Liver (tissue), 9 donors: Measurements from ENCODE around the gene RASGRP2. TPM values are rescaled to one million over a fixed set of nuclear protein-coding genes. Genes with fewer than 3 reads are reported as not detected.

Source experiments
- DNase-seq: peaks from one replicate; pipeline ENCODE4 v3.0.0-alpha.2; 2017; ENCODE audit warnings: low spot score
- H3K27ac ChIP-seq, 2 donors: one replicate each; pipeline ENCODE4 v1.7.0; 2013; ENCODE audit warnings: inconsistent platforms in 2 of 2, low read length in 2 of 2, control low read depth in 1 of 2, low read depth in 1 of 2, mild to moderate bottlenecking in 1 of 2
- H3K27me3 ChIP-seq, 4 donors: one replicate each; pipeline versions ENCODE4 v1.6.1 to v1.7.0; 2013; ENCODE audit warnings: low read length in 3 of 4, inconsistent platforms in 1 of 4, mild to moderate bottlenecking in 1 of 4, moderate library complexity in 1 of 4; ENCODE audit not compliant: control insufficient read depth in 4 of 4, insufficient read depth in 4 of 4
- H3K36me3 ChIP-seq, 4 donors: one replicate each; pipeline versions ENCODE4 v1.6.1 to v1.7.0; 2013; ENCODE audit warnings: low read length in 3 of 4, mild to moderate bottlenecking in 3 of 4, low read depth in 1 of 4, moderate library complexity in 1 of 4; ENCODE audit not compliant: control insufficient read depth in 4 of 4, insufficient read depth in 3 of 4
- H3K4me1 ChIP-seq, 4 donors: one replicate each; pipeline versions ENCODE4 v1.6.1 to v1.7.0; 2013; ENCODE audit warnings: low read length in 3 of 4, mild to moderate bottlenecking in 3 of 4, moderate library complexity in 1 of 4; ENCODE audit not compliant: control insufficient read depth in 4 of 4, insufficient read depth in 4 of 4
- H3K4me3 ChIP-seq, 3 donors: one replicate each; pipeline versions ENCODE4 v1.6.1 to v1.7.0; 2013; ENCODE audit warnings: low read length in 3 of 3, control low read depth in 1 of 3, low read depth in 1 of 3, mild to moderate bottlenecking in 1 of 3
- H3K9ac ChIP-seq, 2 donors: one replicate each; pipeline ENCODE4 v1.7.0; 2013; ENCODE audit warnings: low read length in 2 of 2, mild to moderate bottlenecking in 2 of 2, moderate library complexity in 2 of 2, control low read depth in 1 of 2, low read depth in 1 of 2
- H3K9me3 ChIP-seq, 4 donors: one replicate each; pipeline versions ENCODE4 v1.6.1 to v1.7.0; 2013; ENCODE audit warnings: low read length in 3 of 4; ENCODE audit not compliant: control insufficient read depth in 4 of 4
- ATF3 ChIP-seq: IDR thresholded peaks from 2 replicates; pipeline ENCODE4 v1.6.1; 2016; ENCODE audit warnings: antibody characterized with exemption
- EGR1 ChIP-seq, 2 donors: IDR thresholded peaks; 2 replicates each; pipeline ENCODE4 v1.6.1; 2016 to 2018; ENCODE audit warnings: antibody characterized with exemption in 2 of 2, low read depth in 2 of 2
- FOXA1 ChIP-seq: IDR thresholded peaks from 2 replicates; pipeline ENCODE4 v1.6.1; 2016; ENCODE audit warnings: antibody characterized with exemption
- FOXA2 ChIP-seq: IDR thresholded peaks from 2 replicates; pipeline ENCODE4 v1.6.1; 2016; ENCODE audit warnings: antibody characterized with exemption
- GABPA ChIP-seq, 2 donors: IDR thresholded peaks in 1 of 2; conservative IDR thresholded peaks in 1 of 2; 2 replicates each; pipeline ENCODE4 v1.6.1; 2016; ENCODE audit warnings: antibody characterized with exemption in 2 of 2, mild to moderate bottlenecking in 1 of 2, moderate library complexity in 1 of 2
- HNF4A ChIP-seq, 2 donors: conservative IDR thresholded peaks; 2 replicates each; pipeline ENCODE4 v1.6.1; 2016; ENCODE audit warnings: antibody characterized with exemption in 2 of 2, mild to moderate bottlenecking in 2 of 2
- JUND ChIP-seq, 2 donors: IDR thresholded peaks; 2 replicates each; pipeline ENCODE4 v1.6.1; 2016; ENCODE audit warnings: antibody characterized with exemption in 2 of 2
- MAX ChIP-seq: IDR thresholded peaks from 2 replicates; pipeline ENCODE4 v1.6.1; 2016; ENCODE audit warnings: antibody characterized with exemption
- NR2F2 ChIP-seq: IDR thresholded peaks from 2 replicates; pipeline ENCODE4 v1.6.1; 2016; ENCODE audit warnings: antibody characterized with exemption
- RAD21 ChIP-seq, 2 donors: IDR thresholded peaks; 2 replicates each; pipeline ENCODE4 v1.6.1; 2016; ENCODE audit warnings: antibody characterized with exemption in 2 of 2, mild to moderate bottlenecking in 2 of 2
- REST ChIP-seq: IDR thresholded peaks from 2 replicates; pipeline ENCODE4 v1.6.1; 2016; ENCODE audit warnings: antibody characterized with exemption, mild to moderate bottlenecking
- RXRA ChIP-seq, 2 donors: IDR thresholded peaks; 2 replicates each; pipeline ENCODE4 v1.6.1; 2017 to 2018; ENCODE audit warnings: antibody characterized with exemption in 2 of 2, mild to moderate bottlenecking in 1 of 2
- SP1 ChIP-seq: IDR thresholded peaks from 2 replicates; pipeline ENCODE4 v1.6.1; 2018; ENCODE audit warnings: antibody characterized with exemption, mild to moderate bottlenecking
- TAF1 ChIP-seq: conservative IDR thresholded peaks from 2 replicates; pipeline ENCODE4 v1.6.1; 2016; ENCODE audit warnings: antibody characterized with exemption, mild to moderate bottlenecking
- YY1 ChIP-seq: IDR thresholded peaks from 2 replicates; pipeline ENCODE4 v1.6.1; 2016; ENCODE audit warnings: antibody characterized with exemption, mild to moderate bottlenecking
- WGBS: extraction: QIAGEN DNeasy Blood & Tissue Kit; methylation state at CpG from one replicate; pipeline ENCODE4 v1.1.7; 2013; 5-methylcytosine and 5-hydroxymethylcytosine counted together
- polyA plus RNA-seq, 2 donors: library from polyadenylated mRNA; stranded (reverse) in 1 of 2; unstranded in 1 of 2; fragments of 200-250 nt in 1 of 2; fragments of >200 nt in 1 of 2; fragmentation: Nextera tagmentation in 1 of 2; extraction: Ambion mirVana in 1 of 2; gene quantifications; one replicate each; pipeline versions ENCODE4 v1.2.1 to v1.2.3, GENCODE V29; 2013 to 2015
- total RNA-seq, 2 donors: library from RNA; depleted of rRNA; stranded (reverse); fragments of >200 nt; gene quantifications; one replicate each; pipeline ENCODE4 v1.2.3, GENCODE V29; 2014
- TF ChIP-seq, protein P1 (sequence below): fragments of 150-350 bp; IDR thresholded peaks from 2 replicates; pipeline ENCODE4 v1.5.1; 2017; ENCODE audit warnings: improper control_type of control experiment, low read depth, low read length; ENCODE audit not compliant: missing input control
- donor health status: healthy.
- donor health status: healthy.
- donor health status: healthy.
- donor health status: healthy.
- donor health status: healthy.

Gene RASGRP2
- total and polyA plus RNA-seq, 4 donors, result 2.7 to 14.9 (median 8.7) TPM

DNA sequence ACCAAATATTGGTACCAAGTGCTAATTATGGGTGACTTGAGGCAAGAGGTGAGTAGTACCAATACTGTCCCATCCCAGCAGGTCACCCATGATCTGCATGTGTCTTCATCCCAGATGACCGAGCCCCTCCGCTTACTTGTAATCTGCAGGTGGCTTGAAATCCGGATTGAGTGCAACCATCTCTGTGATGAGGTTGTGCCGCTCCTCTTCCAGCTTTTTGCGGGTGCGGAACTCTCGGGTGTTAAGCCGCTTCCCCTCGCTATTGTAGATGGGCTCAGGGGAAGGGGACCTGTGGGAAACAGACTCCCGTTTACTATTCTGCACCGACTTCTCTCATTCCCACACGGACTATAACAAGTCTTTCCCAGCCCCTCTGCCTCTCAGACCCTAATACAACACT lies 26.2 kb upstream of the RASGRP2 start:
- no peak overlapping the region for H3K9ac ChIP-seq
- no peak overlapping the region for H3K27ac ChIP-seq
- H3K4me1 ChIP-seq, result peaks cover 0 to 13% (median 4%) of the 10 kb centered on the region in 4 donors
- no peak for DNase-seq
- WGBS, result 96% methylated on average over 12 of the region's 12 CpGs
- H3K4me3 ChIP-seq, result no peak overlapping the region
- H3K9me3 ChIP-seq, result no peaks in the 10 kb centered on the region
- H3K27me3 ChIP-seq, result no peaks in the 10 kb centered on the region
- TF ChIP-seq ATF3 (no peak), NR2F2 (no peak), TAF1 (no peak), GABPA (IDR thresholded peaks at IDR 0.05 in 1 of 2, conservative IDR thresholded peaks at IDR 0.05 in 1 of 2) (no peak), MAX (no peak), REST (no peak), HNF4A (conservative IDR thresholded peaks at IDR 0.05) (no peak), SP1 (no peak), JUND (IDR thresholded peaks at IDR 0.05) (no peak), YY1 (no peak), FOXA1 (no peak), EGR1 (IDR thresholded peaks at IDR 0.05; ENCODE audit: low read depth in 2 of 2) (no peak), FOXA2 (no peak)
- TF ChIP-seq, protein P1, sequence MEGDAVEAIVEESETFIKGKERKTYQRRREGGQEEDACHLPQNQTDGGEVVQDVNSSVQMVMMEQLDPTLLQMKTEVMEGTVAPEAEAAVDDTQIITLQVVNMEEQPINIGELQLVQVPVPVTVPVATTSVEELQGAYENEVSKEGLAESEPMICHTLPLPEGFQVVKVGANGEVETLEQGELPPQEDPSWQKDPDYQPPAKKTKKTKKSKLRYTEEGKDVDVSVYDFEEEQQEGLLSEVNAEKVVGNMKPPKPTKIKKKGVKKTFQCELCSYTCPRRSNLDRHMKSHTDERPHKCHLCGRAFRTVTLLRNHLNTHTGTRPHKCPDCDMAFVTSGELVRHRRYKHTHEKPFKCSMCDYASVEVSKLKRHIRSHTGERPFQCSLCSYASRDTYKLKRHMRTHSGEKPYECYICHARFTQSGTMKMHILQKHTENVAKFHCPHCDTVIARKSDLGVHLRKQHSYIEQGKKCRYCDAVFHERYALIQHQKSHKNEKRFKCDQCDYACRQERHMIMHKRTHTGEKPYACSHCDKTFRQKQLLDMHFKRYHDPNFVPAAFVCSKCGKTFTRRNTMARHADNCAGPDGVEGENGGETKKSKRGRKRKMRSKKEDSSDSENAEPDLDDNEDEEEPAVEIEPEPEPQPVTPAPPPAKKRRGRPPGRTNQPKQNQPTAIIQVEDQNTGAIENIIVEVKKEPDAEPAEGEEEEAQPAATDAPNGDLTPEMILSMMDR, result no peak
- peaks cover 41 to 93% (median 77%) of the 10 kb centered on the region in 4 donors for H3K36me3 ChIP-seq

DNA sequence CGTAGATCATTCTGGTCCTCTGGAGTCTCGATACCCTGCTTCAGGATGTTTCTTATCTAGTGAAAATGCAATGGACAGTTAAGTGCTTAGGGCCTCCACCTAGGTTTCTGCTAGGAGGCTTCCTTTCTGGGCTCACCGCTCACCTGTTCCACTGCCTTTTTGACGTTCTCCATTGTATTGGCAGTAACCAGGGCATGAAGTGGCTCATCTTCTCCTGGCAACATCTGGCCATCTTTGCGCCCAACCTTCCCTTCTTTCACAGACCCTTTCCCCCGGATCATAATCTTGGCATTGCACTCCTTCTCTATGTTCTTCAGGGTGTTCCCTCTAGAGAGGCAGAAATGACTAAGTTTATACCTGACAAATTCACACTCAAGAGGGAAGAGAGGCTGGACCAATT lies 25.3 kb upstream of the RASGRP2 start:
- WGBS, result 93% methylated on average over 6 of the region's 6 CpGs
- Histone ChIP-seq H3K9ac (no peak overlapping the region), H3K27ac (no peak overlapping the region), H3K4me3 (no peak overlapping the region), H3K9me3 (no peaks in the 10 kb centered on the region), H3K36me3 (peaks cover 38 to 95% (median 79%) of the 10 kb centered on the region in 4 donors), H3K4me1 (peaks cover 0 to 13% (median 3%) of the 10 kb centered on the region in 4 donors), H3K27me3 (no peaks in the 10 kb centered on the region)
- TF ChIP-seq HNF4A (conservative IDR thresholded peaks at IDR 0.05) (no peak), FOXA1 (no peak), SP1 (no peak), EGR1 (IDR thresholded peaks at IDR 0.05; ENCODE audit: low read depth in 2 of 2) (no peak), JUND (IDR thresholded peaks at IDR 0.05) (no peak), MAX (no peak), NR2F2 (no peak), RAD21 (IDR thresholded peaks at IDR 0.05) (no peak), GABPA (IDR thresholded peaks at IDR 0.05 in 1 of 2, conservative IDR thresholded peaks at IDR 0.05 in 1 of 2) (no peak), TAF1 (no peak), FOXA2 (no peak), REST (no peak), RXRA (IDR thresholded peaks at IDR 0.05) (no peak)
- TF ChIP-seq, protein P1, result no peak
- no peak for DNase-seq
